ENCODE measurements around the gene NETO2. TPM values are rescaled to one million over a fixed set of nuclear protein-coding genes. Genes with fewer than 3 reads are reported as not detected.

NETO2 gene
- total and polyA plus RNA-seq, 2 of the 13 experiments (the other 11 are each of a cell fraction or from before 2014, with no cell fraction given) = 8.2 to 13.5 TPM

DNA sequence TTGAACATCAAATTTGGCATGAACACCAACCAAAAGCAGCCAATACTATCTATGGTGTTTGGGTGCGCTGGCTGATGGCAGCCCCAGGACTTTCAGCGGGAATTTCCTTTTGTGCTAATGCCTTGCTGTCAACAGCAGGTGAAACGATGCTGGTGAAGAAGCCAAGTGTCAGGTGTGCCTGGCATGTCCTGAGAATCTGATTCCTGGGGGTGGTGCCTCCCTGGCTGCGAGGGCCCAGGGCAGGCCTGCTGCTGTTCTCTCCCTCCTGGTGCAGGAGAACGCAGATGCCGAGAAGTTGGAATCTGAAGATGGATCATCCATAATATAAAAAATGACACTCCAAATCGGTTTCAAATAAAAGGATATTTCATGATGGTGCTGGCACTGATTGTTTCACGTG lies 108.3 kb downstream of the NETO2 start:
- no peak for TF ChIP-seq ZNF430 (CRISPR knock-in tag; IDR thresholded peaks at IDR 0.05)
- TF ChIP-seq HNRNPUL1 (IDR thresholded peaks at IDR 0.05; ENCODE audit: low read depth, low read length) = no peak
- no peak for TF ChIP-seq CEBPB (IDR thresholded peaks at IDR 0.05; ENCODE audit: borderline replicate concordance, low read depth, low read length)
- no peak for TF ChIP-seq ZBTB7B (CRISPR knock-in tag; IDR thresholded peaks at IDR 0.05)
- TF ChIP-seq ATAD3A (CRISPR knock-in tag; IDR thresholded peaks at IDR 0.05) = no peak
- TF ChIP-seq ZNF883 (CRISPR knock-in tag; IDR thresholded peaks at IDR 0.05; ENCODE audit: not compliant biosample characterization) = no peak
- TF ChIP-seq MTF1 (CRISPR knock-in tag; IDR thresholded peaks at IDR 0.05) = no peak
- TF ChIP-seq ZMYM4 (CRISPR knock-in tag; IDR thresholded peaks at IDR 0.05) = no peak
- no peak for TF ChIP-seq SMAD1 (CRISPR knock-in tag; IDR thresholded peaks at IDR 0.05; ENCODE audit: borderline replicate concordance, low read depth)
- TF ChIP-seq SETDB1 (CRISPR knock-in tag; IDR thresholded peaks at IDR 0.05; ENCODE audit: borderline replicate concordance) = no peak
- no peak for TF ChIP-seq ZNF460 (CRISPR knock-in tag; IDR thresholded peaks at IDR 0.05; ENCODE audit: borderline replicate concordance)
- TF ChIP-seq ZNF652 (CRISPR knock-in tag; IDR thresholded peaks at IDR 0.05; ENCODE audit: borderline replicate concordance, low read depth) = no peak
- TF ChIP-seq JUN (CRISPR knock-in tag; IDR thresholded peaks at IDR 0.05) = no peak
- Histone ChIP-seq H3K4me1 (ENCODE audit: insufficient read depth, low read length) (peaks cover 22% of the 10 kb centered on the region), H4K20me1 (ENCODE audit: insufficient read depth, low read length) (no peaks in the 10 kb centered on the region), H2AFZ (ENCODE audit: low read length) (no peak overlapping the region), H3K79me2 (ENCODE audit: insufficient read depth, low read length) (no peaks in the 10 kb centered on the region), H3K27ac (ENCODE audit: extremely low read length, insufficient read depth, low read length) (no peak overlapping the region), H3K27me3 (ENCODE audit: control insufficient read depth in 1 of 2, insufficient read depth in 2 of 2, low read length in 2 of 2) (peaks cover 0 to 36% of the 10 kb centered on the region in 2 experiments; a peak in 3 of 5 replicates), H3K4me2 (ENCODE audit: low read depth, low read length) (no peak overlapping the region), H3K36me3 (replicated peaks in 1 of 2; ENCODE audit: control insufficient read depth in 1 of 2, insufficient read depth in 2 of 2, low read length in 2 of 2) (no peaks in the 10 kb centered on the region), H3K9ac (ENCODE audit: insufficient read depth, low read depth, low read length) (no peak overlapping the region), H3K4me3 (replicated peaks in 1 of 3; ENCODE audit: insufficient read depth in 1 of 3, low read depth in 2 of 3, low read length in 3 of 3) (no peak overlapping the region), H3K9me3 (ENCODE audit: low read length) (no peaks in the 10 kb centered on the region)
- FAIRE-seq (no peak), DNase-seq (ENCODE audit: low spot score) (no peak), ATAC-seq (no peak)
- intact Hi-C loops (cut with micrococcal nuclease; ENCODE audit: unreplicated experiment) (loop anchor here (5.0 kb wide), 1 partner anchor 88 kb away; no protein-coding TSS in a partner anchor), in situ Hi-C loops (cut with HindIII; ENCODE audit: extremely low pct_ligation_motif_present, low pct_unique_long_range_greater_than_20kb) (loop anchor here (5.0 kb wide), 2 partner anchors 107 to 1127 kb away; partner anchors contain the start of gene NETO2)
- CTCF ChIA-PET (ENCODE audit: low intra/inter-chr PET ratio, low total read pairs) = no interaction called here
- WGBS (ENCODE audit: low lambda C conversion rate) = 51% methylated on average over 8 of the region's 8 CpGs
- BruUV-seq (replicated peaks) = no TSS peak
- POLR2A ChIA-PET = no interaction called here

All from HepG2 (cell line).